Mesenchymal stem cell (in vitro differentiated cells and primary cell): ENCODE measurements around the gene MYO18B.

Experiments used
- DNase-seq: peaks from one replicate; pipeline ENCODE4 v3.0.0-alpha.2; 2013
- H2AFZ ChIP-seq: one replicate; pipeline ENCODE4 v1.6.1; 2013; ENCODE audit warnings: low read depth, mild to moderate bottlenecking, control low read depth, inconsistent platforms, low read length, moderate library complexity
- H2AK5ac ChIP-seq: 2 replicates; pipeline ENCODE4 v1.6.1; 2013; ENCODE audit warnings: low read length, moderate library complexity, mild to moderate bottlenecking, inconsistent platforms; ENCODE audit not compliant: severe bottlenecking
- H2BK120ac ChIP-seq: one replicate; pipeline ENCODE4 v1.6.1; 2013; ENCODE audit warnings: low read depth, mild to moderate bottlenecking, inconsistent platforms, low read length, moderate library complexity
- H2BK12ac ChIP-seq, 2 experiments: one replicate each; pipeline ENCODE4 v1.6.1; 2013; ENCODE audit warnings: inconsistent platforms in 2 of 2, low read length in 2 of 2, mild to moderate bottlenecking in 2 of 2, moderate library complexity in 2 of 2, control low read depth in 1 of 2
- H2BK15ac ChIP-seq: one replicate; pipeline ENCODE4 v1.6.1; 2013; ENCODE audit warnings: mild to moderate bottlenecking, low read depth, inconsistent platforms; ENCODE audit not compliant: poor library complexity, severe bottlenecking
- H2BK5ac ChIP-seq: 2 replicates; pipeline ENCODE4 v1.6.1; 2013; ENCODE audit warnings: low read depth, mild to moderate bottlenecking, low read length, control low read depth, inconsistent platforms; ENCODE audit not compliant: poor library complexity, severe bottlenecking
- H3K14ac ChIP-seq, 2 experiments: one replicate each; pipeline ENCODE4 v1.6.1; 2013; ENCODE audit warnings: inconsistent platforms in 2 of 2, low read length in 2 of 2, control low read depth in 1 of 2, mild to moderate bottlenecking in 1 of 2, moderate library complexity in 1 of 2
- H3K18ac ChIP-seq, 2 experiments: one replicate each; pipeline ENCODE4 v1.6.1; 2013; ENCODE audit warnings: inconsistent platforms in 2 of 2, low read length in 2 of 2, control low read depth in 1 of 2, low read depth in 1 of 2, mild to moderate bottlenecking in 1 of 2
- H3K23ac ChIP-seq, 2 experiments: one replicate each; pipeline ENCODE4 v1.6.1; 2013; ENCODE audit warnings: inconsistent platforms in 2 of 2, low read length in 2 of 2, mild to moderate bottlenecking in 2 of 2, moderate library complexity in 2 of 2, control low read depth in 1 of 2
- H3K27ac ChIP-seq: 2 replicates; pipeline ENCODE4 v1.5.1; 2013; ENCODE audit warnings: mild to moderate bottlenecking, moderate library complexity, low read length, control low read depth, inconsistent platforms; ENCODE audit not compliant: poor library complexity, severe bottlenecking
- H3K27me3 ChIP-seq, 2 experiments: 2 replicates each; pipeline versions ENCODE4 v1.6.1 to v1.7.0; 2013; ENCODE audit warnings: low read length in 2 of 2, mild to moderate bottlenecking in 2 of 2, moderate library complexity in 2 of 2, control low read depth in 1 of 2, inconsistent platforms in 1 of 2; ENCODE audit not compliant: control insufficient read depth in 1 of 2, insufficient read depth in 1 of 2
- H3K36me3 ChIP-seq, 2 experiments: 2 replicates each; pipeline versions ENCODE4 v1.6.1 to v1.7.0; 2013; ENCODE audit warnings: low read length in 2 of 2, control low read depth in 1 of 2, inconsistent platforms in 1 of 2, low read depth in 1 of 2, mild to moderate bottlenecking in 1 of 2; ENCODE audit not compliant: insufficient read depth in 2 of 2, control insufficient read depth in 1 of 2
- H3K4ac ChIP-seq, 2 experiments: one replicate each; pipeline ENCODE4 v1.6.1; 2013; ENCODE audit warnings: inconsistent platforms in 2 of 2, low read length in 2 of 2, mild to moderate bottlenecking in 2 of 2, moderate library complexity in 2 of 2, control low read depth in 1 of 2, low read depth in 1 of 2
- H3K4me1 ChIP-seq: 2 replicates; pipeline ENCODE4 v1.6.1; 2013; ENCODE audit warnings: low read depth, low read length, control low read depth; ENCODE audit not compliant: control insufficient read depth, insufficient read depth
- H3K4me2 ChIP-seq: 2 replicates; pipeline ENCODE4 v1.6.1; 2013; ENCODE audit warnings: low read length, mild to moderate bottlenecking, inconsistent platforms; ENCODE audit not compliant: poor library complexity, severe bottlenecking
- H3K4me3 ChIP-seq, 2 experiments: 2 replicates each; pipeline versions ENCODE4 v1.5.1 to v1.7.0; 2013; ENCODE audit warnings: low read length in 2 of 2, mild to moderate bottlenecking in 2 of 2, control low read depth in 1 of 2, low read depth in 1 of 2; ENCODE audit not compliant: insufficient read depth in 1 of 2
- H3K79me1 ChIP-seq: replicated peaks from 2 replicates; pipeline ENCODE4 v1.6.1; 2013; ENCODE audit warnings: mild to moderate bottlenecking, control low read depth, low read length, inconsistent platforms; ENCODE audit not compliant: poor library complexity, severe bottlenecking
- H3K9ac ChIP-seq: 2 replicates; pipeline ENCODE4 v1.7.0; 2013; ENCODE audit warnings: mild to moderate bottlenecking, low read length, moderate library complexity
- H3K9me3 ChIP-seq: 2 replicates; pipeline ENCODE4 v1.7.0; 2013; ENCODE audit warnings: mild to moderate bottlenecking, low read length; ENCODE audit not compliant: control insufficient read depth
- H4K8ac ChIP-seq: one replicate; pipeline ENCODE4 v1.6.1; 2013; ENCODE audit warnings: inconsistent platforms, mild to moderate bottlenecking, low read length, moderate library complexity
- H4K91ac ChIP-seq: one replicate; pipeline ENCODE4 v1.6.1; 2013; ENCODE audit warnings: mild to moderate bottlenecking, low read length, inconsistent platforms
- WGBS: methylation state at CpG from one replicate; pipeline ENCODE4 v1.1.7; 2013; ENCODE audit warnings: mixed read lengths; 5-methylcytosine and 5-hydroxymethylcytosine counted together

MYO18B gene

GRCh38 chr22:25990940-25991339 lies 249.0 kb downstream of the MYO18B start:
- Histone ChIP-seq H3K4me2 (no peak overlapping the region), H4K8ac (no peak overlapping the region), H2BK5ac (no peak overlapping the region), H3K23ac (no peak overlapping the region), H3K36me3 (no peaks in the 10 kb centered on the region), H3K4me1 (no peaks in the 10 kb centered on the region), H3K14ac (no peak overlapping the region), H3K27ac (no peak overlapping the region), H4K91ac (no peak overlapping the region), H3K9me3 (no peaks in the 10 kb centered on the region), H3K9ac (no peak overlapping the region), H2BK15ac (no peak overlapping the region), H2AK5ac (no peak overlapping the region), H3K27me3 (no peaks in the 10 kb centered on the region), H2BK12ac (no peak overlapping the region), H3K4ac (no peak overlapping the region), H2BK120ac (no peak overlapping the region), H3K4me3 (no peak overlapping the region), H2AFZ (no peak overlapping the region), H3K18ac (no peak overlapping the region), H3K79me1 (no peaks in the 10 kb centered on the region)
- no peak for DNase-seq
- 59% methylated on average over 7 of the region's 8 CpGs for WGBS

GRCh38 chr22:25992331-25992730 lies 250.3 kb downstream of the MYO18B start:
- Histone ChIP-seq H2AFZ (no peak overlapping the region), H2BK5ac (no peak overlapping the region), H2AK5ac (no peak overlapping the region), H3K4me3 (no peak overlapping the region), H3K18ac (no peak overlapping the region), H3K4me2 (no peak overlapping the region), H3K4ac (no peak overlapping the region), H4K91ac (no peak overlapping the region), H3K9me3 (no peaks in the 10 kb centered on the region), H3K36me3 (no peaks in the 10 kb centered on the region), H3K9ac (no peak overlapping the region), H2BK15ac (no peak overlapping the region), H3K79me1 (no peaks in the 10 kb centered on the region), H3K27ac (no peak overlapping the region), H2BK12ac (no peak overlapping the region), H3K27me3 (no peaks in the 10 kb centered on the region), H4K8ac (no peak overlapping the region), H3K14ac (no peak overlapping the region), H2BK120ac (no peak overlapping the region), H3K23ac (no peak overlapping the region), H3K4me1 (no peaks in the 10 kb centered on the region)
- 84% methylated on average over 12 of the region's 12 CpGs for WGBS
- no peak for DNase-seq

- Histone ChIP-seq H2AFZ (no peak overlapping the region), H3K36me3 (no peaks in the 10 kb centered on the region), H3K4ac (no peak overlapping the region), H3K27ac (no peak overlapping the region), H3K9me3 (no peaks in the 10 kb centered on the region), H3K4me1 (no peaks in the 10 kb centered on the region), H4K91ac (no peak overlapping the region), H3K23ac (no peak overlapping the region), H2BK15ac (no peak overlapping the region), H3K27me3 (no peaks in the 10 kb centered on the region), H4K8ac (no peak overlapping the region), H3K18ac (no peak overlapping the region), H3K14ac (no peak overlapping the region), H2BK12ac (no peak overlapping the region), H2AK5ac (no peak overlapping the region), H3K4me3 (no peak overlapping the region), H3K4me2 (no peak overlapping the region), H3K9ac (no peak overlapping the region), H3K79me1 (no peaks in the 10 kb centered on the region), H2BK5ac (no peak overlapping the region), H2BK120ac (no peak overlapping the region)
- 78% methylated on average over 7 of the region's 7 CpGs for WGBS
- no peak for DNase-seq
Measured at GRCh38 chr22:25996669-25997068, 254.7 kb downstream of the MYO18B start.

GRCh38 chr22:25997886-25998775 lies 256.1 kb downstream of the MYO18B start:
- Histone ChIP-seq H3K4me2 (no peak overlapping the region), H2BK120ac (no peak overlapping the region), H3K27ac (no peak overlapping the region), H3K4me3 (no peak overlapping the region), H4K91ac (no peak overlapping the region), H3K4me1 (no peaks in the 10 kb centered on the region), H2BK5ac (no peak overlapping the region), H2AFZ (no peak overlapping the region), H3K14ac (no peak overlapping the region), H3K23ac (no peak overlapping the region), H3K9ac (no peak overlapping the region), H3K9me3 (no peaks in the 10 kb centered on the region), H3K4ac (no peak overlapping the region), H3K27me3 (no peaks in the 10 kb centered on the region), H3K18ac (no peak overlapping the region), H3K79me1 (no peaks in the 10 kb centered on the region), H2AK5ac (no peak overlapping the region), H2BK12ac (no peak overlapping the region), H4K8ac (no peak overlapping the region), H2BK15ac (no peak overlapping the region), H3K36me3 (no peaks in the 10 kb centered on the region)
- 55% methylated on average over 10 of the region's 11 CpGs for WGBS
- no peak for DNase-seq
